ENCODE measurements around the gene BLOC1S4. TPM values are rescaled to one million over a fixed set of nuclear protein-coding genes. Genes with fewer than 3 reads are reported as not detected.
"Not testable (repeated sequence)": the region's sequence is repeated elsewhere in the genome, so short reads cannot be mapped to it uniquely, and the experiment has no call there.

BLOC1S4 gene
- total RNA-seq, 1 donor from 2014 or later: 19.1 TPM

GRCh38 chr4:6754481-6755087, 38.6 kb downstream of the BLOC1S4 start:
- no peak overlapping the region for H3K4me3 Mint-ChIP-seq
- peaks cover 13% of the 10 kb centered on the region for H3K4me1 Mint-ChIP-seq (ENCODE audit: unreplicated experiment)
- TF ChIP-seq, protein P1, sequence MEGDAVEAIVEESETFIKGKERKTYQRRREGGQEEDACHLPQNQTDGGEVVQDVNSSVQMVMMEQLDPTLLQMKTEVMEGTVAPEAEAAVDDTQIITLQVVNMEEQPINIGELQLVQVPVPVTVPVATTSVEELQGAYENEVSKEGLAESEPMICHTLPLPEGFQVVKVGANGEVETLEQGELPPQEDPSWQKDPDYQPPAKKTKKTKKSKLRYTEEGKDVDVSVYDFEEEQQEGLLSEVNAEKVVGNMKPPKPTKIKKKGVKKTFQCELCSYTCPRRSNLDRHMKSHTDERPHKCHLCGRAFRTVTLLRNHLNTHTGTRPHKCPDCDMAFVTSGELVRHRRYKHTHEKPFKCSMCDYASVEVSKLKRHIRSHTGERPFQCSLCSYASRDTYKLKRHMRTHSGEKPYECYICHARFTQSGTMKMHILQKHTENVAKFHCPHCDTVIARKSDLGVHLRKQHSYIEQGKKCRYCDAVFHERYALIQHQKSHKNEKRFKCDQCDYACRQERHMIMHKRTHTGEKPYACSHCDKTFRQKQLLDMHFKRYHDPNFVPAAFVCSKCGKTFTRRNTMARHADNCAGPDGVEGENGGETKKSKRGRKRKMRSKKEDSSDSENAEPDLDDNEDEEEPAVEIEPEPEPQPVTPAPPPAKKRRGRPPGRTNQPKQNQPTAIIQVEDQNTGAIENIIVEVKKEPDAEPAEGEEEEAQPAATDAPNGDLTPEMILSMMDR (conservative IDR thresholded peaks at IDR 0.05): no peak
- DNase-seq (ENCODE audit: extremely low spot score, unreplicated experiment): no peak
- no peaks in the 10 kb centered on the region for H3K36me3 Mint-ChIP-seq
- H3K27ac Mint-ChIP-seq: no peak overlapping the region
- no peaks in the 10 kb centered on the region for H3K9me3 Mint-ChIP-seq
- no peaks in the 10 kb centered on the region for H3K27me3 Mint-ChIP-seq

- no peaks in the 10 kb centered on the region for H3K27me3 Mint-ChIP-seq
- H3K4me1 Mint-ChIP-seq (ENCODE audit: unreplicated experiment): peaks cover 10% of the 10 kb centered on the region
- no peak overlapping the region for H3K27ac Mint-ChIP-seq
- TF ChIP-seq, protein P1 (conservative IDR thresholded peaks at IDR 0.05): no peak
- no peak for DNase-seq (ENCODE audit: extremely low spot score, unreplicated experiment)
- H3K9me3 Mint-ChIP-seq: no peaks in the 10 kb centered on the region
- no peak overlapping the region for H3K4me3 Mint-ChIP-seq
- H3K36me3 Mint-ChIP-seq: no peaks in the 10 kb centered on the region
Measured at GRCh38 chr4:6755088-6755753, 39.2 kb downstream of the BLOC1S4 start.

- not testable (repeated sequence) for H3K9me3 Mint-ChIP-seq; H3K4me1 Mint-ChIP-seq (ENCODE audit: unreplicated experiment); H3K4me3 Mint-ChIP-seq; H3K36me3 Mint-ChIP-seq; DNase-seq (ENCODE audit: extremely low spot score, unreplicated experiment); H3K27ac Mint-ChIP-seq; H3K27me3 Mint-ChIP-seq
Measured at GRCh38 chr4:6756345-6756744, 40.4 kb downstream of the BLOC1S4 start.

- H3K36me3 Mint-ChIP-seq: no peaks in the 10 kb centered on the region
- H3K27ac Mint-ChIP-seq: no peak overlapping the region
- H3K4me3 Mint-ChIP-seq: no peak overlapping the region
- H3K9me3 Mint-ChIP-seq: no peaks in the 10 kb centered on the region
- H3K27me3 Mint-ChIP-seq: peaks cover 4% of the 10 kb centered on the region
- no peak for DNase-seq (ENCODE audit: extremely low spot score, unreplicated experiment)
- TF ChIP-seq, protein P1 (conservative IDR thresholded peaks at IDR 0.05): no peak
- H3K4me1 Mint-ChIP-seq (ENCODE audit: unreplicated experiment): peaks cover 4% of the 10 kb centered on the region
Measured at GRCh38 chr4:6758728-6759127, 42.8 kb downstream of the BLOC1S4 start.

GRCh38 chr4:6760865-6761264, 44.9 kb downstream of the BLOC1S4 start:
- Mint-ChIP-seq H3K4me1 (ENCODE audit: unreplicated experiment) (no peaks in the 10 kb centered on the region), H3K4me3 (no peak overlapping the region), H3K36me3 (no peaks in the 10 kb centered on the region), H3K9me3 (no peaks in the 10 kb centered on the region), H3K27me3 (peaks cover 19% of the 10 kb centered on the region), H3K27ac (no peak overlapping the region)
- TF ChIP-seq, protein P1 (conservative IDR thresholded peaks at IDR 0.05): no peak
- no peak for DNase-seq (ENCODE audit: extremely low spot score, unreplicated experiment)
